ENCODE measurements around the gene EGFL6. TPM values are rescaled to one million over a fixed set of nuclear protein-coding genes. Genes with fewer than 3 reads are reported as not detected.

The EGFL6 gene
- total and polyA plus RNA-seq, 3 donors from 2014 or later: 0.56 to 2.1 (median 1.7) TPM

DNA sequence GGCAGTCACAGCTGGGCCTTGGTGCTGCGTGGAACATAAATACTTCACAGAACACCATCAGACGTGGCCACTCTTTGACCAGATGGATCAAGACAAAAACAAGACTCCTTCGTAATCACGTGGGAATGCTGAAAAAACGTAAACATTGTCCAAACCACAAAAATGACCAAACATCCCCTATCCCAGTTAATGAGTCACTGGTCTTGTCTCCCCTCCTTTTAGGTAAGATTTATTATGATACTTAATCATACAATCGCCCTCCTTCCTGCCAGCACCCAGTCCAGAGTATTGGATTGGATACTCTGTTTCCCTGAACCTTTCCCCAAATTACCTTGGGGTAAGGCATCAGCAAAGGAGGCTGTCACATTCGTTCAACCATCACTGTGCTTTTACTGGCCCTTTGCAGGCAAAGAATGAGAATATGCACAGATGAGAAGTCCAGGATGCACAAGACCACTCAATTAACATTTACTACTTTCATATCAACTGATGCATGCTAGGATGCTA, 82.9 kb downstream of the EGFL6 start:
- no peaks in the 10 kb centered on the region for H3K4me1 ChIP-seq
- no peaks in the 10 kb centered on the region for H3K9me3 ChIP-seq
- DNase-seq: no peak
- H3K27ac ChIP-seq: peak overlapping the region in 1 of 2 donors; percentile 66
- H3K4me3 ChIP-seq: peak overlapping the region; percentile 57 to 76
- H3K27me3 ChIP-seq: no peaks in the 10 kb centered on the region
- H3K36me3 ChIP-seq (ENCODE audit: low read depth, missing control alignments): no peaks in the 10 kb centered on the region
- WGBS, 2 donors: 25 to 32% methylated on average over 7 of the region's 7 CpGs
- TF ChIP-seq, protein P1, sequence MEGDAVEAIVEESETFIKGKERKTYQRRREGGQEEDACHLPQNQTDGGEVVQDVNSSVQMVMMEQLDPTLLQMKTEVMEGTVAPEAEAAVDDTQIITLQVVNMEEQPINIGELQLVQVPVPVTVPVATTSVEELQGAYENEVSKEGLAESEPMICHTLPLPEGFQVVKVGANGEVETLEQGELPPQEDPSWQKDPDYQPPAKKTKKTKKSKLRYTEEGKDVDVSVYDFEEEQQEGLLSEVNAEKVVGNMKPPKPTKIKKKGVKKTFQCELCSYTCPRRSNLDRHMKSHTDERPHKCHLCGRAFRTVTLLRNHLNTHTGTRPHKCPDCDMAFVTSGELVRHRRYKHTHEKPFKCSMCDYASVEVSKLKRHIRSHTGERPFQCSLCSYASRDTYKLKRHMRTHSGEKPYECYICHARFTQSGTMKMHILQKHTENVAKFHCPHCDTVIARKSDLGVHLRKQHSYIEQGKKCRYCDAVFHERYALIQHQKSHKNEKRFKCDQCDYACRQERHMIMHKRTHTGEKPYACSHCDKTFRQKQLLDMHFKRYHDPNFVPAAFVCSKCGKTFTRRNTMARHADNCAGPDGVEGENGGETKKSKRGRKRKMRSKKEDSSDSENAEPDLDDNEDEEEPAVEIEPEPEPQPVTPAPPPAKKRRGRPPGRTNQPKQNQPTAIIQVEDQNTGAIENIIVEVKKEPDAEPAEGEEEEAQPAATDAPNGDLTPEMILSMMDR (IDR thresholded peaks at IDR 0.05): no peak
- TF ChIP-seq POLR2A (IDR thresholded peaks at IDR 0.05): no peak
- intact Hi-C loops (cut with DNase I; ENCODE audit: low total_unique reads): no loop called here

DNA sequence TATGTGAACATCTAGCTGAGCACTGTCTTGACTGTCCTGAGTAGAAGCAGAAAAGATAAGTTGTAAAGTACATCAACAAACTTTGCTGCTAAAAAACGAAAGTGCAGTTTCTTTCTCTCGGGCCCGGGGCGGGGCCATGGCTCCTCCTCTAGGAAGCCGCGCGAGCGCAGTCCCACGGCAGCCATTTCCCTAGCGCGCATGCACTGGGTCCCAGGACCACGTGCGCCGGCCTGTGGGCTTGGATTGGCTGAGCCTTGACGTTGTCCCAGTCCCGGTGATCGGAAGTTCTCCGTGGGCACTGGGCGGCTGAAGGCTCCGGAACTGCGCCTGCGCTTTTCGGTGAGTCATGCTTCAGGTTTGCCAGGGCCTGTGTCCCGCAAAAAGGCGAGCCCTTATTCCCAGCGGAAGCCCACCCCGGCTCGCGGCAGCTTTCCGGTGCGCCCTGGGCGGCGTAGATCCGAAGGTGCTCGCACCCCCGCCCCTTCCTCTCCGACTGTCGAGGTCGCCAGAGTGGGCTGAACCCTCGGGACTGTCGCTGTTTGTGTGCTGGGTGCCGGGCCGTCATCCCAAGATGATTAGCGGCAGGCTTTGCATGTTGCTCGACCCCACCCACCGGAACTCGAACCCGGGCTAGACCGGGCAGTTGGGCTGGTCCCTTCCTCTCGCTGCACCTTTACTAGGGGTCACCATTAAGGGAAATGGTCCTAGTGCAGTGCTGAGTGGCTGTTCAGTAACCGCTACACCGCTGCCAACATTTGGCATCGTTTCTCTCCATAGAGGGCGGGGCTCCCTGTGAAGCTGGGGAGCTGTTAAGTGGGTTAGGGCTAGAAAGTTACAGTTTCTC, 83.7 kb downstream of the EGFL6 start, which contains the start of gene TCEANC:
TSS of gene TCEANC (plus strand) at position 292 of the 844 bp plus-strand sequence. CDS start 9,368 bp downstream, outside the sequence.
- Histone ChIP-seq H3K36me3 (ENCODE audit: low read depth, missing control alignments) (no peaks in the 10 kb centered on the region), H3K9me3 (no peaks in the 10 kb centered on the region), H3K27ac (peak within 1 kb of the TSS; percentile 86 to 87), H3K4me1 (no peaks in the 10 kb centered on the region), H3K27me3 (no peaks in the 10 kb centered on the region), H3K4me3 (peak within 1 kb of the TSS; percentile 57 to 76)
- DNase-seq: peak; percentile 95
- intact Hi-C loops (cut with DNase I; ENCODE audit: low total_unique reads): no loop called here
- 0% methylated on average over 4 to 26 of the region's 54 CpGs for WGBS, 2 donors
- TF ChIP-seq POLR2A (IDR thresholded peaks at IDR 0.05): no peak
- TF ChIP-seq, protein P1 (IDR thresholded peaks at IDR 0.05): no peak

DNA sequence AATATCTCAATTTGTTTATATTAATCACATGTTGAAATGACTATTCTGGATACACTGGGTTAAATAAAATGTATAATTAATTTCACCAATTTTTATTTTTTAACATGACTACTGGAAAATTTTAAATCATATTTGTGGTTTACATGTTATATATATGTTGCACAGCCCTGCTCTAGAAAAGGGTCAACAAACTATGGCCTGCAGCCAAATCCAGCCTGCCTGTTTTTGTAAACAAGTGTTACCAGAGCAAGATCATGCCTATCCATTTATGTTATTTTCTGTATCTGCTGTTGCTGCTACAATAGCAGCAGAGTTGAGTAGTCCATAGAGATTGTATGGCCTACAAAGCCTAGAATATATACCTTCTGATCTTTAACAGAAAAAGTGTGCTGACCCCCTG, 84.7 kb downstream of the EGFL6 start:
- no peak overlapping the region for H3K27ac ChIP-seq
- DNase-seq: no peak
- no peaks in the 10 kb centered on the region for H3K4me1 ChIP-seq
- no peaks in the 10 kb centered on the region for H3K36me3 ChIP-seq (ENCODE audit: low read depth, missing control alignments)
- no peaks in the 10 kb centered on the region for H3K9me3 ChIP-seq
- TF ChIP-seq, protein P1 (IDR thresholded peaks at IDR 0.05): no peak
- no peak for TF ChIP-seq POLR2A (IDR thresholded peaks at IDR 0.05)
- intact Hi-C loops (cut with DNase I; ENCODE audit: low total_unique reads): no loop called here
- no peak overlapping the region for H3K4me3 ChIP-seq
- H3K27me3 ChIP-seq: no peaks in the 10 kb centered on the region

DNA sequence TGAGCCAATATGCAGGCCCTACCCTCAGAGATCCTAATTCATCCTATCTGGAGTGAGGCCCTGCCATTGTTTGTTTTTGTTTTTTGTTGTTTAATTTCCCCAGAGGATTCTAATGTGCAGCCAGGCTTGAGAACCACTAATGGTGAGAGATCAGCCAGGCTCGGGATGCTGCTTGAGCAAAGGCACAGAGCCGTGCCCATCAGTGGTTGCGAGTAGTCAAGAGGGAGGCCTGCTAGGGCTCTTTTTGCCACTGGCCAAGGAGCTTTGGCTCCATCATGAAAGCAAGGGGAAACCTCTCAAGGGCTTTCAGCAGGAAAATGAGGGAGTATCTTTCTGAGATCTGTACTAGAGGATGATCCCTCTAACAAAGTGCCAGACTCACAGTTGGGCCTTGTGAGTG, 86.3 kb downstream of the EGFL6 start:
- Histone ChIP-seq H3K4me1 (no peaks in the 10 kb centered on the region), H3K36me3 (ENCODE audit: low read depth, missing control alignments) (no peaks in the 10 kb centered on the region), H3K27me3 (no peaks in the 10 kb centered on the region), H3K4me3 (no peak overlapping the region), H3K9me3 (no peaks in the 10 kb centered on the region), H3K27ac (no peak overlapping the region)
- TF ChIP-seq POLR2A (IDR thresholded peaks at IDR 0.05): no peak
- 89 to 95% methylated on average over 3 of the region's 3 CpGs for WGBS, 2 donors
- intact Hi-C loops (cut with DNase I; ENCODE audit: low total_unique reads): no loop called here
- no peak for DNase-seq

DNA sequence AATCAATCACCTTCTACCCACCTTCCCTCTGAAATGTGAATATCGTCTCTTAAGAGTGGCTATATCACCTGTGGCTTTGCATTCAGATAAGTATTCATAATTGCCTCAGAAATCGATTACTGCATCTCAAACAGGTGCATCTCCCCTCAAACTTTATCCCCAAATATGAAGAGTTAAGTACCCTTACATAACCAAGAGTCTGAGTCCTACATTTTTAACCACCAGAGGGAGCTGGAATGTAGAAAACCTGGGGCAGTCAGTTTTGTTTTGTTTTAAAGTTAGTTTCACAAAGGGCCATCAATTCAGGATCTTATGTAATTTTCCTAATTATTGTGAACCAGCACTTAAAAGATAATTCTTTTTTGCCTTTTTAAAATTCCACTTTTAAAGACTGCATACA, 89.2 kb downstream of the EGFL6 start:
- Histone ChIP-seq H3K36me3 (ENCODE audit: low read depth, missing control alignments) (no peaks in the 10 kb centered on the region), H3K4me1 (no peaks in the 10 kb centered on the region), H3K4me3 (no peak overlapping the region), H3K9me3 (no peaks in the 10 kb centered on the region), H3K27ac (peak overlapping the region in 1 of 2 donors; percentile 36), H3K27me3 (no peaks in the 10 kb centered on the region)
- intact Hi-C loops (cut with DNase I; ENCODE audit: low total_unique reads): no loop called here
- no peak for TF ChIP-seq POLR2A (IDR thresholded peaks at IDR 0.05)
- TF ChIP-seq, protein P1 (IDR thresholded peaks at IDR 0.05): peak; percentile 50 to 73 (median 64)
- 15 to 17% methylated on average over 2 of the region's 2 CpGs for WGBS, 2 donors
- DNase-seq: no peak

All from testis (tissue), 3 donors.